Mucosa of stomach (tissue), 1 donor: Measurements from ENCODE around the gene ACTBL2.

Experiments
- H3K27me3 ChIP-seq: one replicate; pipeline ENCODE4 v1.7.0; 2013; ENCODE audit warnings: mild to moderate bottlenecking, low read length; ENCODE audit not compliant: control insufficient read depth, insufficient read depth
- H3K36me3 ChIP-seq: one replicate; pipeline ENCODE4 v1.7.0; 2013; ENCODE audit warnings: low read length; ENCODE audit not compliant: control insufficient read depth, insufficient read depth
- H3K4me1 ChIP-seq: one replicate; pipeline ENCODE4 v1.7.0; 2013; ENCODE audit warnings: mild to moderate bottlenecking, low read length; ENCODE audit not compliant: control insufficient read depth, insufficient read depth
- H3K4me3 ChIP-seq: one replicate; pipeline ENCODE4 v1.7.0; 2013; ENCODE audit warnings: low read length
- H3K9ac ChIP-seq: one replicate; pipeline ENCODE4 v1.7.0; 2013; ENCODE audit warnings: mild to moderate bottlenecking, low read length, moderate library complexity
- H3K9me3 ChIP-seq: one replicate; pipeline ENCODE4 v1.7.0; 2013; ENCODE audit warnings: mild to moderate bottlenecking, low read length, moderate library complexity; ENCODE audit not compliant: control insufficient read depth
- donor health status: Pancreatic carcinoma.

Gene ACTBL2

GRCh38 chr5:57505272-57506200 is 22.9 kb upstream of the ACTBL2 start:
- H3K9ac ChIP-seq = no peak overlapping the region
- H3K27me3 ChIP-seq = no peaks in the 10 kb centered on the region
- no peak overlapping the region for H3K4me3 ChIP-seq
- no peaks in the 10 kb centered on the region for H3K4me1 ChIP-seq
- no peaks in the 10 kb centered on the region for H3K36me3 ChIP-seq
- no peaks in the 10 kb centered on the region for H3K9me3 ChIP-seq

GRCh38 chr5:57504357-57504756 is 21.7 kb upstream of the ACTBL2 start:
- H3K36me3 ChIP-seq = no peaks in the 10 kb centered on the region
- no peaks in the 10 kb centered on the region for H3K27me3 ChIP-seq
- no peaks in the 10 kb centered on the region for H3K9me3 ChIP-seq

GRCh38 chr5:57503433-57503832 is 20.8 kb upstream of the ACTBL2 start:
- H3K4me3 ChIP-seq = no peak overlapping the region
- no peaks in the 10 kb centered on the region for H3K36me3 ChIP-seq
- H3K9ac ChIP-seq = no peak overlapping the region
- no peaks in the 10 kb centered on the region for H3K27me3 ChIP-seq
- peaks cover 5% of the 10 kb centered on the region for H3K4me1 ChIP-seq
- no peaks in the 10 kb centered on the region for H3K9me3 ChIP-seq

More at GRCh38 chr5:57504357-57504756, 21.7 kb upstream of the ACTBL2 start:
- H3K9ac ChIP-seq = no peak overlapping the region
- H3K4me1 ChIP-seq = peaks cover 5% of the 10 kb centered on the region
- no peak overlapping the region for H3K4me3 ChIP-seq

GRCh38 chr5:57501414-57502201 is 19.0 kb upstream of the ACTBL2 start:
- Histone ChIP-seq H3K9me3 (no peaks in the 10 kb centered on the region), H3K4me3 (no peak overlapping the region), H3K4me1 (peaks cover 5% of the 10 kb centered on the region), H3K27me3 (no peaks in the 10 kb centered on the region), H3K9ac (no peak overlapping the region), H3K36me3 (no peaks in the 10 kb centered on the region)

GRCh38 chr5:57499262-57500050 is 16.8 kb upstream of the ACTBL2 start:
- no peak overlapping the region for H3K4me3 ChIP-seq
- H3K4me1 ChIP-seq = peaks cover 15% of the 10 kb centered on the region
- H3K9me3 ChIP-seq = no peaks in the 10 kb centered on the region
- H3K27me3 ChIP-seq = no peaks in the 10 kb centered on the region
- H3K9ac ChIP-seq = peak overlapping the region; percentile 30
- H3K36me3 ChIP-seq = no peaks in the 10 kb centered on the region

GRCh38 chr5:57497733-57498132 is 15.1 kb upstream of the ACTBL2 start:
- Histone ChIP-seq H3K4me1 (peaks cover 21% of the 10 kb centered on the region), H3K27me3 (no peaks in the 10 kb centered on the region), H3K4me3 (no peak overlapping the region), H3K36me3 (no peaks in the 10 kb centered on the region), H3K9me3 (no peaks in the 10 kb centered on the region), H3K9ac (no peak overlapping the region)

- peaks cover 30% of the 10 kb centered on the region for H3K4me1 ChIP-seq
- no peak overlapping the region for H3K9ac ChIP-seq
- no peaks in the 10 kb centered on the region for H3K9me3 ChIP-seq
- H3K36me3 ChIP-seq = no peaks in the 10 kb centered on the region
- no peak overlapping the region for H3K4me3 ChIP-seq
- no peaks in the 10 kb centered on the region for H3K27me3 ChIP-seq
These were observed 12.9 kb upstream of the ACTBL2 start for GRCh38 chr5:57495285-57496086.

- Histone ChIP-seq H3K9me3 (no peaks in the 10 kb centered on the region), H3K4me3 (no peak overlapping the region), H3K9ac (no peak overlapping the region), H3K36me3 (no peaks in the 10 kb centered on the region), H3K27me3 (no peaks in the 10 kb centered on the region), H3K4me1 (peaks cover 25% of the 10 kb centered on the region)
These were observed 11.8 kb upstream of the ACTBL2 start for GRCh38 chr5:57494104-57495098.

GRCh38 chr5:57493034-57493433 is 10.4 kb upstream of the ACTBL2 start:
- Histone ChIP-seq H3K9me3 (no peaks in the 10 kb centered on the region), H3K9ac (no peak overlapping the region), H3K4me3 (no peak overlapping the region), H3K27me3 (no peaks in the 10 kb centered on the region), H3K4me1 (peaks cover 25% of the 10 kb centered on the region), H3K36me3 (no peaks in the 10 kb centered on the region)

- Histone ChIP-seq H3K4me3 (no peak overlapping the region), H3K9ac (no peak overlapping the region)
These were observed 10.0 kb upstream of the ACTBL2 start for GRCh38 chr5:57492632-57493031.

More at GRCh38 chr5:57492632-57493031, 10.0 kb upstream of the ACTBL2 start:
- H3K36me3 ChIP-seq = no peaks in the 10 kb centered on the region
- no peaks in the 10 kb centered on the region for H3K27me3 ChIP-seq
- no peaks in the 10 kb centered on the region for H3K9me3 ChIP-seq
- peaks cover 25% of the 10 kb centered on the region for H3K4me1 ChIP-seq
